ENCODE measurements around the gene THBS2. TPM values are rescaled to one million over a fixed set of nuclear protein-coding genes. Genes with fewer than 3 reads are reported as not detected.

Gene THBS2
- total RNA-seq, 1 experiment from 2014 or later: 0.39 TPM

DNA sequence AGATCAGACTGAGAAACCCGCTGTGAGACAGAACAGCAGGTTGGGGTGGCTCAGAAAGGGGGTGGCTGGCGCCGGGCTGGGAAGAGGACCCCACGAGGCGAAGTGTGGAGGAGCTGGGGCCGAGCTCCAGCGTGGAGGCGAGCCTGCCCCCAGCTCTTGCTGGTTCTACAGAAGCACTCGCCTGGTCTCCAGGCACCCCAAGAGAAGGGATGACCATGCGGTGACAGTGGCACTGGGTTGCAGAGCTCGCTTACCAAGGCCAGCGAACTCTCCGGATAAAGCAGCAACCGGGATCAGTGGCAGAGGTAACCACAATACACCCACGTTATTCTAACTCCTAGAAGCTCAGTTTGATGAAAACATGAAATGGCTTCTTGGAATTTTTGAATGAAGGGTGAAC lies 26.5 kb downstream of the THBS2 start:
- Histone ChIP-seq H4K20me1 (ENCODE audit: insufficient read depth) (no peaks in the 10 kb centered on the region), H3K36me3 (ENCODE audit: control insufficient read depth in 1 of 2, insufficient read depth in 2 of 2, low read length in 2 of 2) (no peaks in the 10 kb centered on the region), H3K9me3 (ENCODE audit: control insufficient read depth in 1 of 2, insufficient read depth in 1 of 2, low read depth in 1 of 2, low read length in 2 of 2) (peaks cover 0 to 2% of the 10 kb centered on the region in 2 experiments; a peak in 1 of 4 replicates), H3K4me2 (ENCODE audit: low read length) (no peak overlapping the region), H3K9ac (ENCODE audit: low read length) (no peak overlapping the region), H2AFZ (ENCODE audit: low read depth, low read length, poor library complexity, severe bottlenecking) (no peak overlapping the region), H3K27me3 (ENCODE audit: insufficient read depth, low read length) (no peaks in the 10 kb centered on the region), H3K4me3 (replicated peaks in 1 of 2; ENCODE audit: low read depth in 1 of 2, low read length in 2 of 2) (no peak overlapping the region), H3K4me1 (ENCODE audit: control insufficient read depth in 1 of 2, insufficient read depth in 2 of 2, low read length in 2 of 2) (no peaks in the 10 kb centered on the region), H3K9me2 (ENCODE audit: insufficient read depth) (no peaks in the 10 kb centered on the region), H3K27ac (ENCODE audit: low read depth, low read length) (no peak overlapping the region), H3K79me2 (ENCODE audit: insufficient read depth, low read length) (no peaks in the 10 kb centered on the region)
- no TSS peak for BruUV-seq (replicated peaks)
- RAD21 ChIA-PET (ENCODE audit: low non-redundant PET in 1 of 2, low total read pairs in 2 of 2, uncharacterized antibody in 2 of 2, unreplicated experiment in 2 of 2): no interaction called here
- intact Hi-C loops (cut with micrococcal nuclease): no loop called here
- TF ChIP-seq, protein P1, sequence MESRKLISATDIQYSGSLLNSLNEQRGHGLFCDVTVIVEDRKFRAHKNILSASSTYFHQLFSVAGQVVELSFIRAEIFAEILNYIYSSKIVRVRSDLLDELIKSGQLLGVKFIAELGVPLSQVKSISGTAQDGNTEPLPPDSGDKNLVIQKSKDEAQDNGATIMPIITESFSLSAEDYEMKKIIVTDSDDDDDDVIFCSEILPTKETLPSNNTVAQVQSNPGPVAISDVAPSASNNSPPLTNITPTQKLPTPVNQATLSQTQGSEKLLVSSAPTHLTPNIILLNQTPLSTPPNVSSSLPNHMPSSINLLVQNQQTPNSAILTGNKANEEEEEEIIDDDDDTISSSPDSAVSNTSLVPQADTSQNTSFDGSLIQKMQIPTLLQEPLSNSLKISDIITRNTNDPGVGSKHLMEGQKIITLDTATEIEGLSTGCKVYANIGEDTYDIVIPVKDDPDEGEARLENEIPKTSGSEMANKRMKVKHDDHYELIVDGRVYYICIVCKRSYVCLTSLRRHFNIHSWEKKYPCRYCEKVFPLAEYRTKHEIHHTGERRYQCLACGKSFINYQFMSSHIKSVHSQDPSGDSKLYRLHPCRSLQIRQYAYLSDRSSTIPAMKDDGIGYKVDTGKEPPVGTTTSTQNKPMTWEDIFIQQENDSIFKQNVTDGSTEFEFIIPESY (IDR thresholded peaks at IDR 0.05; ENCODE audit: extremely low read depth, insufficient replicate concordance, low read length): no peak
- POLR2A ChIA-PET: no interaction called here
- CTCF ChIA-PET: no interaction called here
- no peak for DNase-seq (ENCODE audit: low read depth, low spot score)
- ATAC-seq: no peak

DNA sequence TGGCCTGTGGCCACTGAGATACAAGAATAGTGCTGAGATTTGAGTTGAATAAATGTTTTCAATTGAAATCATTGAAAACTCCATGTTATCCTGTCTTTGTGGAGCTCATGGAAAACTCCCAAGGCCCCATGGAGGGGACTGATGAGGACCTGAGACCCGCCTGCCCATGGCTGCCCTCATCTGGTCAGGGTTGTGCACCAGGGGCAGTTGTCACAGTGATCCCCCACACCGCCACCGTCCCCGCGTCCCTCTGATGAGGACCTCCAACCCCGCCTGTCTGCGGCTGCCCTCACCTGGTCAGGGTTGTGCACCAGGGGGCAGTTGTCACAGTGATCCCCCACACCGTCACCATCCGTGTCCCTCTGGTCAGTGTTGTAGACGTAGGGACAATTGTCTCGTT lies 27.8 kb downstream of the THBS2 start:
- H3K9me3 ChIP-seq (ENCODE audit: control insufficient read depth in 1 of 2, insufficient read depth in 1 of 2, low read depth in 1 of 2, low read length in 2 of 2): peaks cover 0 to 3% of the 10 kb centered on the region in 2 experiments; a peak in 1 of 4 replicates
- no peak overlapping the region for H3K9ac ChIP-seq (ENCODE audit: low read length)
- BruUV-seq (replicated peaks): no TSS peak
- TF ChIP-seq CBX3 (IDR thresholded peaks at IDR 0.05; ENCODE audit: low read depth) (no peak), ZFX (IDR thresholded peaks at IDR 0.05) (no peak), POLR2AphosphoS5 (IDR thresholded peaks at IDR 0.05; ENCODE audit: low read depth, low read length) (no peak), YY1 (IDR thresholded peaks at IDR 0.05; ENCODE audit: extremely low read depth, insufficient replicate concordance, low read depth, low read length) (no peak), CEBPB (IDR thresholded peaks at IDR 0.05; ENCODE audit: low read depth) (no peak), SP1 (IDR thresholded peaks at IDR 0.05; ENCODE audit: low read depth) (no peak), SIN3A (IDR thresholded peaks at IDR 0.05; ENCODE audit: low read depth) (no peak), JUND (IDR thresholded peaks at IDR 0.05) (no peak), EGR1 (IDR thresholded peaks at IDR 0.05; ENCODE audit: low read depth) (no peak), EZH2phosphoT487 (IDR thresholded peaks at IDR 0.05; ENCODE audit: borderline replicate concordance) (no peak), ELF1 (IDR thresholded peaks at IDR 0.05; ENCODE audit: borderline replicate concordance, low read depth) (no peak), POLR2A (IDR thresholded peaks at IDR 0.05; ENCODE audit: borderline replicate concordance, extremely low read depth, insufficient read depth, insufficient read length) (no peak), ZNF274 (IDR thresholded peaks at IDR 0.05; ENCODE audit: low read depth, low read length) (no peak)
- TF ChIP-seq, protein P1 (IDR thresholded peaks at IDR 0.05; ENCODE audit: extremely low read depth, insufficient replicate concordance, low read length): no peak
- TF ChIP-seq, protein P2, sequence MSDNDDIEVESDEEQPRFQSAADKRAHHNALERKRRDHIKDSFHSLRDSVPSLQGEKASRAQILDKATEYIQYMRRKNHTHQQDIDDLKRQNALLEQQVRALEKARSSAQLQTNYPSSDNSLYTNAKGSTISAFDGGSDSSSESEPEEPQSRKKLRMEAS (IDR thresholded peaks at IDR 0.05): no peak
- TF ChIP-seq, protein P3, sequence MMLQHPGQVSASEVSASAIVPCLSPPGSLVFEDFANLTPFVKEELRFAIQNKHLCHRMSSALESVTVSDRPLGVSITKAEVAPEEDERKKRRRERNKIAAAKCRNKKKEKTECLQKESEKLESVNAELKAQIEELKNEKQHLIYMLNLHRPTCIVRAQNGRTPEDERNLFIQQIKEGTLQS (IDR thresholded peaks at IDR 0.05): no peak
- ATAC-seq (no peak), DNase-seq (ENCODE audit: low read depth, low spot score) (no peak)
- RAD21 ChIA-PET (ENCODE audit: low non-redundant PET in 1 of 2, low total read pairs in 2 of 2, uncharacterized antibody in 2 of 2, unreplicated experiment in 2 of 2): no interaction called here
- POLR2A ChIA-PET: no interaction called here
- no peaks in the 10 kb centered on the region for H3K27me3 ChIP-seq (ENCODE audit: insufficient read depth, low read length)
- no peaks in the 10 kb centered on the region for H3K79me2 ChIP-seq (ENCODE audit: insufficient read depth, low read length)
- intact Hi-C loops (cut with micrococcal nuclease): no loop called here
- H3K27ac ChIP-seq (ENCODE audit: low read depth, low read length): no peak overlapping the region
- no peaks in the 10 kb centered on the region for H3K9me2 ChIP-seq (ENCODE audit: insufficient read depth)
- no peak overlapping the region for H2AFZ ChIP-seq (ENCODE audit: low read depth, low read length, poor library complexity, severe bottlenecking)
- no peaks in the 10 kb centered on the region for H3K4me1 ChIP-seq (ENCODE audit: control insufficient read depth in 1 of 2, insufficient read depth in 2 of 2, low read length in 2 of 2)
- no peak overlapping the region for H3K4me3 ChIP-seq (replicated peaks in 1 of 2; ENCODE audit: low read depth in 1 of 2, low read length in 2 of 2)
- no peaks in the 10 kb centered on the region for H4K20me1 ChIP-seq (ENCODE audit: insufficient read depth)
- no peaks in the 10 kb centered on the region for H3K36me3 ChIP-seq (ENCODE audit: control insufficient read depth in 1 of 2, insufficient read depth in 2 of 2, low read length in 2 of 2)
- H3K4me2 ChIP-seq (ENCODE audit: low read length): no peak overlapping the region
- CTCF ChIA-PET: no interaction called here

All from HCT116 (cell line).